ENCODE measurements around the gene NTNG1.

Gene NTNG1

DNA sequence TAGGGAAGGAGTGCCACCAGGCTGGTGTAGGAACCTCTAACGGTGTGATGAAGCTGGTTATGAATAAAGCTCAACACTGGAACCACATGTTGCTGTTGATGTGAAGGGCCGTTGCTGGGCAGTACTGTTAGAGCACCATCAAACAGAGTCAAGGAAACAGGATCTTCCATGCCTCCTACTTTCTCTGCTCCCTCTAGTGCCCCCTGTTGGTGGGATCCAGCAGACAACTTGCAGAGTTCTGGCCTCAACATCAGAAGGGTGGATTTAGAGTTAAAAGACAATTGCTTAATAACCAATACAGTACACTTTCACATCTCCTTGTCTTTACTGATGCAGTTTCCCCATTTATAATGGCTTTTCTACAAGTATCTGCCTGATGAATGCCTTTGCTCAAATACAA lies 336.4 kb downstream of the NTNG1 start:
- Histone ChIP-seq H2AFZ (ENCODE audit: low read depth) (no peak overlapping the region), H3K4me1 (ENCODE audit: low read depth, poor library complexity, severe bottlenecking) (no peaks in the 10 kb centered on the region), H3K27me3 (ENCODE audit: insufficient read depth, low read depth) (no peaks in the 10 kb centered on the region), H4K20me1 (ENCODE audit: insufficient read depth) (no peaks in the 10 kb centered on the region), H3K4me2 (no peak overlapping the region), H3K79me2 (ENCODE audit: insufficient read depth, low read depth) (no peaks in the 10 kb centered on the region), H3K4me3 (IDR thresholded peaks at IDR 0.05; ENCODE audit: insufficient read depth, low read depth, low read length) (no peak overlapping the region), H3K36me3 (ENCODE audit: insufficient read depth) (no peaks in the 10 kb centered on the region), H3K27ac (no peak overlapping the region), H3K9ac (no peak overlapping the region)
- TF ChIP-seq, protein P1, sequence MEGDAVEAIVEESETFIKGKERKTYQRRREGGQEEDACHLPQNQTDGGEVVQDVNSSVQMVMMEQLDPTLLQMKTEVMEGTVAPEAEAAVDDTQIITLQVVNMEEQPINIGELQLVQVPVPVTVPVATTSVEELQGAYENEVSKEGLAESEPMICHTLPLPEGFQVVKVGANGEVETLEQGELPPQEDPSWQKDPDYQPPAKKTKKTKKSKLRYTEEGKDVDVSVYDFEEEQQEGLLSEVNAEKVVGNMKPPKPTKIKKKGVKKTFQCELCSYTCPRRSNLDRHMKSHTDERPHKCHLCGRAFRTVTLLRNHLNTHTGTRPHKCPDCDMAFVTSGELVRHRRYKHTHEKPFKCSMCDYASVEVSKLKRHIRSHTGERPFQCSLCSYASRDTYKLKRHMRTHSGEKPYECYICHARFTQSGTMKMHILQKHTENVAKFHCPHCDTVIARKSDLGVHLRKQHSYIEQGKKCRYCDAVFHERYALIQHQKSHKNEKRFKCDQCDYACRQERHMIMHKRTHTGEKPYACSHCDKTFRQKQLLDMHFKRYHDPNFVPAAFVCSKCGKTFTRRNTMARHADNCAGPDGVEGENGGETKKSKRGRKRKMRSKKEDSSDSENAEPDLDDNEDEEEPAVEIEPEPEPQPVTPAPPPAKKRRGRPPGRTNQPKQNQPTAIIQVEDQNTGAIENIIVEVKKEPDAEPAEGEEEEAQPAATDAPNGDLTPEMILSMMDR (conservative IDR thresholded peaks at IDR 0.05; ENCODE audit: low read depth, low read length), result no peak

DNA sequence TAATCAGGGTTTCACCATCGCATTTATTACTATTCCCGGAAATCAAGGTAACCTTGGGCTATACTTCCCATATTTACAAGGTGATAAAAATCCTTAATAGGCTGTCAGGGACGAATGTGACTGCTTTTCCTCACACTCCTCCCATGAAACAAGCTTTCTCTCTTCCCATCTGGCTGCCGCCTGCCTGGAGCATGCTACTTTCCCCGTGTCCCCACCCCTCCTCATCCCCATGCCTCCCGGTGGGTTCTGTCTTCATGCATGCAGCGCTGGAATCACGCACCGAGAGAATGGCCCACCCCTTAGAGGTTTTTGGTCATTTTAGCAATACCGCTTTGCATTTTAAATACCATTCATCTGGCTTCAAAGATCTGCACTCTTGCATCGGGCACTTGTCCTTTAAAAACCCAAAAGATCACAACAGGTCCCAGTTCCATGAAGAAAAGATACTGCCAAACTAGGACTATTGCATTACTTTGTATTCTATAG lies 339.1 kb downstream of the NTNG1 start:
- Histone ChIP-seq H3K36me3 (ENCODE audit: insufficient read depth) (no peaks in the 10 kb centered on the region), H3K4me1 (ENCODE audit: low read depth, poor library complexity, severe bottlenecking) (no peaks in the 10 kb centered on the region), H3K4me3 (IDR thresholded peaks at IDR 0.05; ENCODE audit: insufficient read depth, low read depth, low read length) (no peak overlapping the region), H4K20me1 (ENCODE audit: insufficient read depth) (no peaks in the 10 kb centered on the region), H3K9ac (no peak overlapping the region), H3K79me2 (ENCODE audit: insufficient read depth, low read depth) (no peaks in the 10 kb centered on the region), H3K27ac (no peak overlapping the region), H3K27me3 (ENCODE audit: insufficient read depth, low read depth) (no peaks in the 10 kb centered on the region), H3K4me2 (no peak overlapping the region), H2AFZ (ENCODE audit: low read depth) (no peak overlapping the region)
- TF ChIP-seq, protein P1 (conservative IDR thresholded peaks at IDR 0.05; ENCODE audit: low read depth, low read length), result no peak

DNA sequence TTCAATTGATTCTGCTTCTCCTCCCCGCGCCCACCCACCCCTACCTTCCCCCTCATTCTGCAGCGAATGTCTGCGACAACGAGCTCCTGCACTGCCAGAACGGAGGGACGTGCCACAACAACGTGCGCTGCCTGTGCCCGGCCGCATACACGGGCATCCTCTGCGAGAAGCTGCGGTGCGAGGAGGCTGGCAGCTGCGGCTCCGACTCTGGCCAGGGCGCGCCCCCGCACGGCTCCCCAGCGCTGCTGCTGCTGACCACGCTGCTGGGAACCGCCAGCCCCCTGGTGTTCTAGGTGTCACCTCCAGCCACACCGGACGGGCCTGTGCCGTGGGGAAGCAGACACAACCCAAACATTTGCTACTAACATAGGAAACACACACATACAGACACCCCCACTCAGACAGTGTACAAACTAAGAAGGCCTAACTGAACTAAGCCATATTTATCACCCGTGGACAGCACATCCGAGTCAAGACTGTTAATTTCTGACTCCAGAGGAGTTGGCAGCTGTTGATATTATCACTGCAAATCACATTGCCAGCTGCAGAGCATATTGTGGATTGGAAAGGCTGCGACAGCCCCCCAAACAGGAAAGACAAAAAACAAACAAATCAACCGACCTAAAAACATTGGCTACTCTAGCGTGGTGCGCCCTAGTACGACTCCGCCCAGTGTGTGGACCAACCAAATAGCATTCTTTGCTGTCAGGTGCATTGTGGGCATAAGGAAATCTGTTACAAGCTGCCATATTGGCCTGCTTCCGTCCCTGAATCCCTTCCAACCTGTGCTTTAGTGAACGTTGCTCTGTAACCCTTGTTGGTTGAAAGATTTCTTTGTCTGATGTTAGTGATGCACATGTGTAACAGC lies 339.9 kb downstream of the NTNG1 start:
- TF ChIP-seq, protein P1 (conservative IDR thresholded peaks at IDR 0.05; ENCODE audit: low read depth, low read length), result no peak

DNA sequence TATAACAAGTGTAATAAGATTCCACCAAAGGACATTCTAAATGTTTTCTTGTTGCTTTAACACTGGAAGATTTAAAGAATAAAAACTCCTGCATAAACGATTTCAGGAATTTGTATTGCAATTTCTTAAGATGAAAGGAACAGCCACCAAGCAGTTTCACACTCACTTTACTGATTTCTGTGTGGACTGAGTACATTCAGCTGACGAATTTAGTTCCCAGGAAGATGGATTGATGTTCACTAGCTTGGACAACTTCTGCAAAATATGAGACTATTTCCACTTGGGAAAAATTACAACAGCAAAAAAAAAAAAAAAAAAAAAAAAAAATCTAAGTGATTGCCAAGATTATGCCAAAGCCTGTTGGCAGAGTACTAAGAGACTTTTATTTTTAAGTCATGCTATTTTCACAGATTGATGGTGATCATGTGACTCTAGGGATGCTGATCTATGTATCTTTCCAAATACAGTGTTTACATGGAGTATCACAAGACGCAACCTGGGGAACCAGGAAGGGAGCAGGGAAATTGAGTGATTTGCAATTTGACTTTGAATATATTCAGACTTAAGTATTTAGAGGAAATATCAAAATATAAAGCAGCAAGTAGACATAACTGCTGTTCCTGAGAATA lies 341.0 kb downstream of the NTNG1 start:
- H2AFZ ChIP-seq (ENCODE audit: low read depth), result no peak overlapping the region
- H3K36me3 ChIP-seq (ENCODE audit: insufficient read depth), result no peaks in the 10 kb centered on the region
- H3K4me1 ChIP-seq (ENCODE audit: low read depth, poor library complexity, severe bottlenecking), result no peaks in the 10 kb centered on the region
- no peaks in the 10 kb centered on the region for H4K20me1 ChIP-seq (ENCODE audit: insufficient read depth)
- no peak overlapping the region for H3K27ac ChIP-seq
- no peak overlapping the region for H3K4me2 ChIP-seq
- H3K27me3 ChIP-seq (ENCODE audit: insufficient read depth, low read depth), result no peaks in the 10 kb centered on the region
- H3K4me3 ChIP-seq (IDR thresholded peaks at IDR 0.05; ENCODE audit: insufficient read depth, low read depth, low read length), result no peak overlapping the region
- H3K79me2 ChIP-seq (ENCODE audit: insufficient read depth, low read depth), result no peaks in the 10 kb centered on the region
- H3K9ac ChIP-seq, result no peak overlapping the region
- TF ChIP-seq, protein P1 (conservative IDR thresholded peaks at IDR 0.05; ENCODE audit: low read depth, low read length), result no peak

More for the DNA sequence above, 339.9 kb downstream of the NTNG1 start:
- Histone ChIP-seq H3K27me3 (ENCODE audit: insufficient read depth, low read depth) (no peaks in the 10 kb centered on the region), H4K20me1 (ENCODE audit: insufficient read depth) (no peaks in the 10 kb centered on the region), H3K4me2 (no peak overlapping the region), H3K4me1 (ENCODE audit: low read depth, poor library complexity, severe bottlenecking) (no peaks in the 10 kb centered on the region), H2AFZ (ENCODE audit: low read depth) (no peak overlapping the region), H3K36me3 (ENCODE audit: insufficient read depth) (no peaks in the 10 kb centered on the region), H3K9ac (no peak overlapping the region), H3K4me3 (IDR thresholded peaks at IDR 0.05; ENCODE audit: insufficient read depth, low read depth, low read length) (no peak overlapping the region), H3K79me2 (ENCODE audit: insufficient read depth, low read depth) (no peaks in the 10 kb centered on the region), H3K27ac (no peak overlapping the region)
